HG03095 (cell line): ENCODE data around the gene ST6GALNAC6.

Experiments used
- ATAC-seq: cut with Tn5 transposase; IDR thresholded peaks from one replicate; pipeline ENCODE4 v1.9.1; 2021; ENCODE audit warnings: moderate library complexity; ENCODE audit not compliant: unreplicated experiment

Gene ST6GALNAC6

DNA sequence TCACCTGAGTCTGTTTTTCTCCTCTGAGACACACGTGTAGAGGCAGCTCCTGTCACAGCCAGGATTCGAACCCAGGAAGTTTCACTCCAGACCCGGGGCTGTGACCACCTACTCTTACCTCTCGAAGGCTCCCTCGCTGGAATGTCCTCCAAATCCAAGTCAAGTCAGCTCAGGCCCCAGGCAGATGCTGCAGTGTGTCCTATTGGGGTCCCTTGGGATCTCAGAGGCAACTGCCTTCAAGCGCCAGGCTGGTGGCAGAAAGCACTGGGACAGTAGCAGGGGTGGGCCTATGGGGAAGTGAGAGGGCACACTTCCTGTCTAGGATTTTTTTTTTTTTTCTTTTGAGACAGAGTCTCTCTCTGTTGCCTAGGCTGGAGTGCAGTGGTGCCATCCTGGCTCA, 18.2 kb upstream of the ST6GALNAC6 start:
- ATAC-seq, result no peak

DNA sequence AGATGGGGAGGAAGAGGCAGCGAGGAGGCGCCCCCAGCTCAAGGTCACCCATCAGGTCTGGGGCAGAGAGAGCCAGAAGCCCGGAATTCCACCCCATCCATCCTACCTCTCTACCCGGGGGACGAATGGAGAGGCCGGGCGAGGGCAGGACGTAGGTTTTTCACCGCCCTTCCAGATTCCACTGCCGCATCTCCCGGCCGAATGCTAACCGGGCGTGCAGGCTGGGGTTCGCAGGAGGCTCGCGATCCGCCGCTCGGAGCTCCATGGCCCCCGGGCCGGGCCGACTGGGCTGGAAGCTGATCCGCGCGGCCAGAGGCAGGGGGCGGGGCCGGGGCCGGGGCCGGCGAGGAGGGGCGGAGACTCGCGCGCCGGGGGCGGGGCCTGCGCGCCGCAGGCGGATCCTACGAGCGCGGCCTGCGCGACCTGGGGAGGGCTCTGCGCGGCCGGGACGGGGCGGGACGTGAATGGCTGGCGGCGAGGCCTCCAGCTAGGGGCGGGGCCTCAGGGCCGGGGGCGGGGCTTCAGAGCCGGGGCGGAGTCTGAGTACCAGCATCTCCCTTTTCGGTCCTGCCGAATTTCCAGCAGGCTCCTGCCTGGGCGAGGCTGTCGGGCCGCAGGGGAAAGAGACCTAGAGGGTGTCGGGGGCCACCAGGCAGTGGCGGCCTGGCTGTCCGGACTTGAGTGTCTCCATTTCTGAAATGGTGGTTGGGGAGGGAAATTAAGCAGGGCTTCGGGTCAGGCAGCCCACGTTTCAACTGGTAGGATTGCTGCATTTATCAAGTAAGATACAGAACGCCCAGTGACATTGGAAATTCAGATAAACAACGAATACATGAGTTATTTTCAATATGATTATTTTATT, 17.5 kb upstream of the ST6GALNAC6 start, which contains the start of gene ST6GALNAC4:
ST6GALNAC4 (minus strand) TSS at position 322 of the 862 bp plus-strand sequence. CDS start 622 bp downstream, outside the sequence.
- peak; percentile 63 for ATAC-seq

DNA sequence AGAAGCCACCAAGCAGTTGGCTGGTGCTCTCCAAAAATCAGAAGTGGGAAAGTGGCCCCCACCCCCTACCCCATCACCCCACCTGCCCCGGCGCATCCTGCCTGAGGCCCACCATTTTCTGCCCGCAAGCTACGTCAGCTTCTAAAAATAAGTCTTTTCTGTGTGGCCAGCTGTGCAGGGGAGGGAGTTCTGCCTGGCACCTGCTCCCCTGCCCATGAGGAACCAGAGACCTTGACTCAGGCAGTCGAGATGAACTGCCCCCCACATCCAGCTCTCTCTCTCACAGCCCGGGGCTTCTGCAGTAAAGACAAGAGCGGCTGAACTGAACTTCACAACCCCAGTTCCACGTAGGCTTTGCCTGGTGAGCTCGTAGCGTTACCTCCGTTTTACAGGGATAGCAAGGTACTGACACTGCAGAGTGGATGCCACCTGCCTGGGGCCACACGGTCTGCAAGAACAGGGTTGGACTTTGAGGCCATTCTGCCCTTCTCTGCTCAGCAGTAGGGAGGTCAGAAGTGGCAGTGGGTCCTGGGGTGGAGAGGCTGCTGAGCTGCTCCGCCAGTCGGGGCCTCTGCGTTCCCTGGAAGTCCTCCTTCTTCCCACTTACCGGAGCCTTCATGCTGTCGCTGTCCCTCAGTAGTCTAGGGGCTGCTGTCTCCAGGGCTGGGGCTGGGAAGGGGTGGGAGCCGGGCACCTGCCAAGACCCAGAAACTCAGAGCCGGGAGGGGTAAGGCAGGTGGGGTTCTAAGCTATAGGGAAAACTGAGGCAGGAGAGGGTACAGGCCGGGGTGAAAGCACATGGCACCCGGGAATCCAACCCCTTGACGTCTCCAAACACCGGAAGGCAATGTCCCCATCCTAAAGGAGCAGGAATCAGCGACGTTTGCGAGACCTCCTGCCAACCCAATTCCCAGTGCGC, 16.7 kb upstream of the ST6GALNAC6 start:
- ATAC-seq, result no peak

- no peak for ATAC-seq
Observed at GRCh38 chr9:127915325-127915752, 15.9 kb upstream of the ST6GALNAC6 start.

DNA sequence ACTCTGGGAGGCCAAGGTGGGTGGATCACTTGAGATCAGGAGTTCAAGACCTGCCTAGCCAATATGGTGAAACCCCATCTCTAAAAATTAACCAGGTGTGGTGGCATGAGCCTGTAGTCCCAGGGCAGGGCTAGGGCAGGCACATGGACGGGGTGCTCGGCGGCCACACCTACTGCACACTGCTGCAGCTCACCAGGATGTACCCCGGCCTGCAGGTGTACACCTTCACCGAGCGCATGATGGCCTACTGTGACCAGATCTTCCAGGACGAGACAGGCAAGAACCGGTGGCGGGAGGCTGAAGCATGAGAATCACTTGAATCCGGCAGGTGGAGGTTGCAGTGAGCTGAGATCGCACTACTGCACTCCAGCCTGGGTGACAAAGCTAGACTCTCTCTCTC, 14.3 kb upstream of the ST6GALNAC6 start:
- no peak for ATAC-seq

DNA sequence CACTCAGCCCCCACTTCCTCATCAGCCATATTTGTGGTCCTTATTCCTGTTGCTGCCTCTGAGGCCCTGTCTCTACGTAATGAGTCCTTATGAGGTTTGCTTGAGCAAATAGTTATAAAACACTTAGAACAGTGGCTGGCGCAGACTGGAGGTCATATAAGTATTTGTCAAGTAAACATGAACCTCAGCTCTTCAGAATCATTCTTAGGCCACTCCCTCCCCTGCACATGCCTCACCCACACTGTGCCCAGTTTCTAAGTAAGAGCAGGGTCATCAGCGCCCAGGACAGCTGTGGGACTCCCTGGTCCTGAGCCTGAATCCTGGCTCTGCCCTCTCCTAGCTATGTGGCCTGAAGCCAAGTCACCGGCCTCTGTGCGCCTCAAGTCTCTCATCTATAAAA, 13.5 kb upstream of the ST6GALNAC6 start:
- ATAC-seq, result no peak

DNA sequence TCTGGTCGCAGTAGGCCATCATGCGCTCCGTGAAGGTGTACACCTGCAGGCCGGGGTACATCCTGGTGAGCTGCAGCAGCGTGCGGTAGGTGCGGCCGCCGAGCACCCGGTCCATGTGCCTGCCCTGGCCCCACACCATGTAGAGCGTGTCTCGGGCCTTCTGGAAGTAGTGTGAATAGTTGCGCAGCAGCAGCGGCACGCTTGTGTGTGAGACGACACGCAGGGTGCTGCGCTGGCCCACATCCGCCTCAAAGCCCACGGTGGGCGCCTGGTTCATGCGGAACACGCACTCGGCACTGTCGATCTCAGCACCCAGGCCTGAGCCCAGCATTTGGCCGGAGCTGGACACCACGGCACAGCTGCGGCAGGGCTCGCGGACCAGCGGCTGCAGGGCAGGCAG, 12.9 kb upstream of the ST6GALNAC6 start:
- ATAC-seq, result no peak

GRCh38 chr9:127910613-127911205, 11.3 kb upstream of the ST6GALNAC6 start:
- no peak for ATAC-seq

GRCh38 chr9:127909839-127910273, 10.5 kb upstream of the ST6GALNAC6 start:
- ATAC-seq, result no peak

DNA sequence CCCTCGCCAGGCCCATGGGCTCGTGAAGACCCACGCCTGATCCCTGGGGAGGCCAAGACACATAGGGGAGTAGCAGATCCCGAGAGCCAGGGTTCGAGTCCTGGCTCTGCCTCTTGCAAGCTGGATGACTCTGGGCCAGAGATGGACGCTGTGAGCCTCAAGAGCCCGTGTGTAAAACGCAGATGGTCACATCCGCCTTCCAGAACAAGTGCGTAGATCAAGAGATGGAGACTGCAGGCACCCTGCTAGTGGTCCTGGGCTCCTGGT, 9.2 kb upstream of the ST6GALNAC6 start:
- no peak for ATAC-seq

- ATAC-seq, result no peak
Observed at GRCh38 chr9:127907867-127908659, 8.7 kb upstream of the ST6GALNAC6 start.

GRCh38 chr9:127905788-127906191, 6.4 kb upstream of the ST6GALNAC6 start:
- ATAC-seq, result no peak

- ATAC-seq, result no peak
Observed at GRCh38 chr9:127905004-127905728, 5.8 kb upstream of the ST6GALNAC6 start.

- ATAC-seq, result no peak
Observed at GRCh38 chr9:127904561-127905003, 5.2 kb upstream of the ST6GALNAC6 start.

DNA sequence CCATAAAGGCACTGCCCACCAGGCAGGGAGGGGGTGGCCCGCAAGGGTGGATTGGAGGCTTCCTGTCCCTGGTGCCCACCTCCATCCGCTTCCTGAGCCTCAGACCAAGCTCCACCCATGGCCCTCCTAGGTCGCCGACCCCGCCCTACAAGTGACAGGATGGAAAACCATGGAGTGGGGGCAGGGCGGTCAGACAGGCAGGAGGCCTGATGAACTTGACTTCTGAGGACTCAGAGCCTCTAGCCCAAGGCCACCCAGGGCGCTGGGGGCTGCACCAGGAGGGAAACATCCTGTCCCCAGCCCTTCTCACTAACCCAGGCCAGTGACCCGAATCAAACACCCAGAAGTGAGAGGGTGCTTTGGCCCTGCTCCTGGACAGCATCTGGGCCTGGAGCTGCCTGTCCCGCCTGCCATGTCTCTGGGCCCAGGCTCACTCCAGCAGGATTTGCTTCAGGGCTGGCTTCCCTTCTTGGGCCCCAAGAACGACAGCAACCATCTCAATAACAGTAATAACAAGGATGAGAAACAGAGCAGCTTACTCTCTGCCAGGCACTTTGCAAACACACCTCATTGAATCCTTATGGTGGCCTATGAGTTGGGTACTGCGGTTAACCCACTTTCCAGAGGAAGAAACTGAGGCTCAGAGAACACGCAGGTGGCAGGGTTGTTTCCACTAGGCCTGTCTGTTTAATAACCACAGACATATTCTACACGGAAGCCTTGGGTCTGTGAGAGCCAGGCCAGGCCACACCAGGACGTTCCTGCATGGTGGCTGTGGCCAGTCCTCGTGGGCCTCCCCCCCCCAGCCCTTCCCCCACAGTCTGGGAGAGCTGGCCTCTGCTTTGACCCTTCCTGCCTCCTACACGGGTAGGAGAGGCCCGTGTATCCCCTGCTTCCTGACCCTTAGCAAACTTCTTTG, 4.4 kb upstream of the ST6GALNAC6 start:
- peak; percentile 19 for ATAC-seq

- ATAC-seq, result no peak
Observed at GRCh38 chr9:127898433-127899127, 823 bp downstream of the ST6GALNAC6 start.

DNA sequence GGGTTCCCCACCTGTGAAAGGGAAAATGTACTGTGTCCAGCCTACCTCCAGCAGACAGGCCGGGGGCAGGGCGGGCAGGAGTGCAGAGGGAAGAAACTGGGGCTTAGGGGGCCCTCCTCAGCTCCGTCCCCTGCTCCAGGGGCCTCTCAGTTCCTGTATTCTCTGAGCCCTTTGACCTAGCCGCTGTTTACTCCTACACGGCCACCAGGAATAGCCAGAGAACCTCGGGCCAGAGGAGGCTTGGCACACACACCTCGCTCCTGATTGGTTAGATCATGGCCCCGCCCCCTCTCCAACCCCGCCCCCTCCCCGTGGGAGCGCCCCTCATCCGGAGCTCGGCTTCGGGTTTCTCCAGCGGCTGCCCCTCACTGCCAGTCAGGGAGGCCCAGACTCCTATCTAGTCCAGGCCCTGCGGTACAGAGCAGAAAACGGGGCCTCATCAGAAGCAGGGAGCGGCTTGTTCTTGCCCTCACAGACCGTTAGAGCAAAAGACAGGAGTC, 2.2 kb downstream of the ST6GALNAC6 start:
- ATAC-seq, result no peak
